Measurements from ENCODE around the gene IFNA13. TPM values are rescaled to one million over a fixed set of nuclear protein-coding genes. Genes with fewer than 3 reads are reported as not detected.

The IFNA13 gene
- total and polyA plus RNA-seq, 9 of the 15 experiments (the other 6 are each of a cell fraction or from before 2014, with no cell fraction given) = not detected

GRCh38 chr9:21414220-21414940, 46.5 kb upstream of the IFNA13 start:
- Histone ChIP-seq H3K27me3 (ENCODE audit: control insufficient read depth in 2 of 2, insufficient read depth in 2 of 2, low read length in 2 of 2) (no peaks in the 10 kb centered on the region), H3K27ac (ENCODE audit: extremely low read depth, low read depth, low read length) (no peak overlapping the region), H3K4me1 (replicated peaks in 1 of 2; ENCODE audit: control insufficient read depth in 2 of 2, insufficient read depth in 2 of 2, low read length in 2 of 2) (no peaks in the 10 kb centered on the region), H3K79me2 (ENCODE audit: control insufficient read depth, insufficient read depth, low read length) (no peaks in the 10 kb centered on the region), H3K9me3 (replicated peaks; ENCODE audit: control insufficient read depth, insufficient read depth, low read depth, low read length) (no peaks in the 10 kb centered on the region), H3K9me1 (ENCODE audit: control insufficient read depth, insufficient read depth, low read length) (no peaks in the 10 kb centered on the region), H3K9ac (ENCODE audit: insufficient read depth in 1 of 2, low read depth in 2 of 2, low read length in 2 of 2) (no peak overlapping the region), H3K4me2 (ENCODE audit: insufficient read depth, low read length) (no peak overlapping the region), H3K36me3 (ENCODE audit: control insufficient read depth, insufficient read depth, low read length) (no peaks in the 10 kb centered on the region), H4K20me1 (replicated peaks; ENCODE audit: control insufficient read depth, insufficient read depth, low read length) (no peaks in the 10 kb centered on the region), H3K4me3 (no peak overlapping the region), H2AFZ (ENCODE audit: low read depth, low read length) (no peak overlapping the region)
- CTCF ChIA-PET (ENCODE audit: low intra/inter-chr PET ratio) = no interaction called here
- DNase-seq (ENCODE audit: extremely low read depth in 1 of 4, low spot score in 3 of 4) (no peak), ATAC-seq (no peak), FAIRE-seq (no peak)
- no CpG with 5 or more reads among the region's 2 CpGs for WGBS (ENCODE audit: insufficient coverage, low coverage, missing lambda C conversion rate)
- no TSS peak for BruUV-seq (replicated peaks)
- POLR2A ChIA-PET = no interaction called here
- intact Hi-C loops (cut with micrococcal nuclease) (no loop called here), in situ Hi-C loops (cut with MboI) (no loop called here)
- no peak for TF ChIP-seq CBFA2T2 (conservative IDR thresholded peaks at IDR 0.05)
- no peak for TF ChIP-seq SP2 (IDR thresholded peaks at IDR 0.05; ENCODE audit: extremely low read depth, low read depth, low read length, poor library complexity, severe bottlenecking)
- no peak for TF ChIP-seq RBM34 (IDR thresholded peaks at IDR 0.05; ENCODE audit: borderline replicate concordance, insufficient read depth, low read length)
- TF ChIP-seq RBM25 (IDR thresholded peaks at IDR 0.05; ENCODE audit: low read depth, low read length, severe bottlenecking) = no peak
- TF ChIP-seq GTF2E2 (tag; IDR thresholded peaks at IDR 0.05) = no peak
- no peak for TF ChIP-seq ETV1 (tag; conservative IDR thresholded peaks at IDR 0.05; ENCODE audit: low read depth)
- no peak for TF ChIP-seq CHD2 (IDR thresholded peaks at IDR 0.05; ENCODE audit: low read depth, low read length)
- TF ChIP-seq, protein P1, sequence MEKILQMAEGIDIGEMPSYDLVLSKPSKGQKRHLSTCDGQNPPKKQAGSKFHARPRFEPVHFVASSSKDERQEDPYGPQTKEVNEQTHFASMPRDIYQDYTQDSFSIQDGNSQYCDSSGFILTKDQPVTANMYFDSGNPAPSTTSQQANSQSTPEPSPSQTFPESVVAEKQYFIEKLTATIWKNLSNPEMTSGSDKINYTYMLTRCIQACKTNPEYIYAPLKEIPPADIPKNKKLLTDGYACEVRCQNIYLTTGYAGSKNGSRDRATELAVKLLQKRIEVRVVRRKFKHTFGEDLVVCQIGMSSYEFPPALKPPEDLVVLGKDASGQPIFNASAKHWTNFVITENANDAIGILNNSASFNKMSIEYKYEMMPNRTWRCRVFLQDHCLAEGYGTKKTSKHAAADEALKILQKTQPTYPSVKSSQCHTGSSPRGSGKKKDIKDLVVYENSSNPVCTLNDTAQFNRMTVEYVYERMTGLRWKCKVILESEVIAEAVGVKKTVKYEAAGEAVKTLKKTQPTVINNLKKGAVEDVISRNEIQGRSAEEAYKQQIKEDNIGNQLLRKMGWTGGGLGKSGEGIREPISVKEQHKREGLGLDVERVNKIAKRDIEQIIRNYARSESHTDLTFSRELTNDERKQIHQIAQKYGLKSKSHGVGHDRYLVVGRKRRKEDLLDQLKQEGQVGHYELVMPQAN (IDR thresholded peaks at IDR 0.05; ENCODE audit: borderline replicate concordance) = no peak
- no peak for TF ChIP-seq PRPF4 (IDR thresholded peaks at IDR 0.05; ENCODE audit: insufficient read depth, low read depth, low read length, poor library complexity, severe bottlenecking)
- no peak for TF ChIP-seq WHSC1 (IDR thresholded peaks at IDR 0.05; ENCODE audit: low read length)
- no peak for TF ChIP-seq SNIP1 (IDR thresholded peaks at IDR 0.05; ENCODE audit: low read depth)
- no peak for TF ChIP-seq CEBPB (tag; IDR thresholded peaks at IDR 0.05)
- TF ChIP-seq FOXP4 (CRISPR knock-in tag; IDR thresholded peaks at IDR 0.05; ENCODE audit: borderline replicate concordance) = no peak

All from K562 (cell line).